Lower leg skin (tissue), 4 donors: Measurements from ENCODE around the gene FSTL1. TPM values are rescaled to one million over a fixed set of nuclear protein-coding genes. Genes with fewer than 3 reads are reported as not detected.

Experiments used
- DNase-seq, 2 donors: peaks; one replicate each; pipeline ENCODE4 v3.0.0-alpha.2; 2019; ENCODE audit warnings: low spot score in 2 of 2
- H3K4me3 ChIP-seq: fragments of 200-600 bp; sonication (generic); 2 replicates; pipeline ENCODE4 v1.5.1; 2017; ENCODE audit warnings: mild to moderate bottlenecking, low read depth; ENCODE audit not compliant: poor library complexity, severe bottlenecking
- CTCF ChIP-seq, 3 donors: fragments of 450-650 bp; IDR thresholded peaks; one replicate each; pipeline ENCODE4 v1.5.1; 2016; ENCODE audit warnings: antibody characterized with exemption in 3 of 3, mild to moderate bottlenecking in 3 of 3, moderate library complexity in 2 of 3
- POLR2A ChIP-seq, 2 donors: fragments of 450-650 bp; IDR thresholded peaks; one replicate each; pipeline ENCODE4 v1.6.1; 2016 to 2017; ENCODE audit warnings: antibody characterized with exemption in 2 of 2, mild to moderate bottlenecking in 1 of 2, moderate library complexity in 1 of 2
- WGBS, 2 donors: methylation state at CpG; one replicate each; pipeline ENCODE4 v1.1.5; 2018; 5-methylcytosine and 5-hydroxymethylcytosine counted together
- intact Hi-C: fragments of 100-400 bp; cut with DNase I; formaldehyde crosslinking; loops from one replicate; pipeline ENCODE4 v1.15.0; 2023; ENCODE audit warnings: low total_unique reads
- total RNA-seq, 4 donors: library from RNA; depleted of rRNA; stranded (reverse); fragments of >200 nt; gene quantifications; one replicate each; pipeline ENCODE4 v1.1.0, GENCODE V29; 2016

FSTL1 gene
- total RNA-seq = 100 to 1,000 TPM in 2 of 4 donors, 10 to 100 TPM in 2; 52.8 to 207 (median 104) TPM

GRCh38 chr3:120450600-120451271 is at the start of gene FSTL1:
TSS of gene FSTL1 (minus strand) at chr3:120450992. CDS start at chr3:120450746, 246 bp downstream.
- H3K4me3 ChIP-seq = peak within 1 kb of the TSS; percentile 84
- peak; percentile 38 to 93 for DNase-seq
- intact Hi-C loops = no loop called here
- WGBS, 2 donors = 0 to 1% methylated on average over 33 to 50 of the region's 78 CpGs
- TF ChIP-seq POLR2A (IDR thresholded peaks at IDR 0.05) (peak in 1 of 2 donors; percentile 27), CTCF (IDR thresholded peaks at IDR 0.05) (no peak)

GRCh38 chr3:120498556-120499346 is 48.0 kb upstream of the FSTL1 start:
- no peak for DNase-seq
- intact Hi-C loops = no loop called here
- TF ChIP-seq CTCF (IDR thresholded peaks at IDR 0.05) = no peak
- no peak for TF ChIP-seq POLR2A (IDR thresholded peaks at IDR 0.05)
- no peak overlapping the region for H3K4me3 ChIP-seq
- 70 to 77% methylated on average over 2 of the region's 2 CpGs for WGBS, 2 donors

GRCh38 chr3:120497818-120498217 is 47.0 kb upstream of the FSTL1 start:
- no peak for DNase-seq
- H3K4me3 ChIP-seq = no peak overlapping the region
- 35 to 44% methylated on average over 2 of the region's 2 CpGs for WGBS, 2 donors
- TF ChIP-seq CTCF (IDR thresholded peaks at IDR 0.05) (no peak), POLR2A (IDR thresholded peaks at IDR 0.05) (no peak)
- intact Hi-C loops = no loop called here

GRCh38 chr3:120497336-120497735 is 46.5 kb upstream of the FSTL1 start:
- no peak overlapping the region for H3K4me3 ChIP-seq
- intact Hi-C loops = no loop called here
- TF ChIP-seq POLR2A (IDR thresholded peaks at IDR 0.05) (no peak), CTCF (IDR thresholded peaks at IDR 0.05) (no peak)
- WGBS, 2 donors = 31 to 42% methylated on average over 3 of the region's 3 CpGs
- DNase-seq = no peak

- no peak for DNase-seq
- TF ChIP-seq POLR2A (IDR thresholded peaks at IDR 0.05) (no peak), CTCF (IDR thresholded peaks at IDR 0.05) (no peak)
- intact Hi-C loops = no loop called here
- no peak overlapping the region for H3K4me3 ChIP-seq
- WGBS, 2 donors = 65 to 67% methylated on average over 3 of the region's 3 CpGs
Observed at GRCh38 chr3:120496278-120497002, 45.6 kb upstream of the FSTL1 start.
